HepG2 (cell line): ENCODE data around the gene ZSWIM7. TPM values are rescaled to one million over a fixed set of nuclear protein-coding genes. Genes with fewer than 3 reads are reported as not detected.

Experiments
- CREM ChIP-seq, 2 experiments: sonication (generic) in 1 of 2; formaldehyde crosslinking in 1 of 2; IDR thresholded peaks; 2 replicates each; pipeline versions ENCODE4 v1.4.0 to v1.6.1; 2016 to 2020; ENCODE audit warnings: antibody characterized with exemption in 1 of 2, mild to moderate bottlenecking in 1 of 2, missing genetic modification reagents in 1 of 2
- FLYWCH1 ChIP-seq: sonication (generic); formaldehyde crosslinking; IDR thresholded peaks from 2 replicates; pipeline ENCODE4 v1.8.1; 2023; ENCODE audit warnings: mild to moderate bottlenecking, missing genetic modification reagents
- JARID2 ChIP-seq: sonication (generic); formaldehyde crosslinking; IDR thresholded peaks from 2 replicates; pipeline ENCODE4 v1.8.1; 2023; ENCODE audit warnings: missing genetic modification reagents, inconsistent platforms; ENCODE audit not compliant: insufficient replicate concordance
- KDM2A ChIP-seq: sonication (generic); formaldehyde crosslinking; IDR thresholded peaks from 2 replicates; pipeline ENCODE4 v1.4.0; 2020; ENCODE audit warnings: low read depth, missing genetic modification reagents, borderline replicate concordance
- NFE2L2 ChIP-seq: fragments of 150-350 bp; IDR thresholded peaks from 2 replicates; pipeline ENCODE4 v1.6.1; 2014; ENCODE audit warnings: low read length
- RARA ChIP-seq: IDR thresholded peaks from 2 replicates; pipeline ENCODE4 v1.6.1; 2016; ENCODE audit warnings: missing genetic modification reagents, missing compliant biosample characterization
- RORA ChIP-seq: sonication (generic); formaldehyde crosslinking; IDR thresholded peaks from 2 replicates; pipeline ENCODE4 v1.5.0; 2020; ENCODE audit warnings: mild to moderate bottlenecking, missing genetic modification reagents, moderate library complexity
- SP2 ChIP-seq: sonication (generic); formaldehyde crosslinking; IDR thresholded peaks from 2 replicates; pipeline ENCODE4 v1.5.1; 2020; ENCODE audit warnings: mild to moderate bottlenecking, missing genetic modification reagents
- TEAD2 ChIP-seq: sonication (generic); formaldehyde crosslinking; IDR thresholded peaks from 2 replicates; pipeline ENCODE4 v1.9.0; 2021; ENCODE audit warnings: missing genetic modification reagents
- TOE1 ChIP-seq: sonication (generic); formaldehyde crosslinking; IDR thresholded peaks from 2 replicates; pipeline ENCODE4 v1.4.0; 2020; ENCODE audit warnings: mild to moderate bottlenecking, missing genetic modification reagents
- ZFY ChIP-seq: sonication (generic); formaldehyde crosslinking; IDR thresholded peaks from 2 replicates; pipeline ENCODE4 v1.4.0; 2020; ENCODE audit warnings: missing genetic modification reagents
- ZNF441 ChIP-seq: sonication (generic); formaldehyde crosslinking; IDR thresholded peaks from 2 replicates; pipeline ENCODE4 v1.7.0; 2021; ENCODE audit warnings: missing genetic modification reagents, borderline replicate concordance
- polyA plus RNA-seq, 8 experiments: library from polyadenylated mRNA; depleted of rRNA in 3 of 8; stranded (reverse) in 7 of 8; unstranded in 1 of 8; fragments of >200 nt; fragmentation: Illumina TruSeq in 4 of 8; extraction: Trizol in 4 of 8; gene quantifications; 2 replicates each; pipeline versions ENCODE4 v1.2.1 to v1.2.3, GENCODE V29; 2011 to 2016; ENCODE audit warnings: low read depth in 4 of 8, missing spikeins in 1 of 8, mixed read lengths in 1 of 8; ENCODE audit not compliant: insufficient read depth in 1 of 8
- total RNA-seq, 5 experiments: library from RNA; depleted of rRNA; stranded (reverse); fragments of >200 nt; fragmentation: Illumina TruSeq; extraction: Trizol; gene quantifications; 2 replicates each; pipeline ENCODE4 v1.2.3, GENCODE V29; 2016; ENCODE audit warnings: low read depth in 1 of 5
- TF ChIP-seq, protein P1 (sequence below): fragments of 450-650 bp; IDR thresholded peaks from 2 replicates; pipeline ENCODE4 v1.6.1; 2017; ENCODE audit warnings: mild to moderate bottlenecking
- TF ChIP-seq, protein P2 (sequence below): sonication (generic); formaldehyde crosslinking; IDR thresholded peaks from 2 replicates; pipeline ENCODE4 v1.8.0; 2022; ENCODE audit warnings: mild to moderate bottlenecking, missing genetic modification reagents; ENCODE audit not compliant: insufficient replicate concordance
- TF ChIP-seq, protein P3 (sequence below): sonication (generic); formaldehyde crosslinking; IDR thresholded peaks from 2 replicates; pipeline ENCODE4 v1.5.0; 2020; ENCODE audit warnings: missing genetic modification reagents
- TF ChIP-seq, protein P4 (sequence below): sonication (generic); formaldehyde crosslinking; IDR thresholded peaks from 2 replicates; pipeline ENCODE4 v1.8.1; 2023; ENCODE audit warnings: mild to moderate bottlenecking, inconsistent platforms, moderate library complexity, missing genetic modification reagents, borderline replicate concordance
- TF ChIP-seq, protein P5 (sequence below): sonication (generic); formaldehyde crosslinking; IDR thresholded peaks from 2 replicates; pipeline ENCODE4 v1.4.0; 2020; ENCODE audit warnings: missing genetic modification reagents, mild to moderate bottlenecking, borderline replicate concordance
- TF ChIP-seq, protein P6 (sequence below): sonication (generic); formaldehyde crosslinking; IDR thresholded peaks from 2 replicates; pipeline ENCODE4 v1.5.0; 2020; ENCODE audit warnings: missing genetic modification reagents

The ZSWIM7 gene
- total and polyA plus RNA-seq, 2 of the 13 experiments (the other 11 are each of a cell fraction or from before 2014, with no cell fraction given), result 13.1 to 28.1 TPM

DNA sequence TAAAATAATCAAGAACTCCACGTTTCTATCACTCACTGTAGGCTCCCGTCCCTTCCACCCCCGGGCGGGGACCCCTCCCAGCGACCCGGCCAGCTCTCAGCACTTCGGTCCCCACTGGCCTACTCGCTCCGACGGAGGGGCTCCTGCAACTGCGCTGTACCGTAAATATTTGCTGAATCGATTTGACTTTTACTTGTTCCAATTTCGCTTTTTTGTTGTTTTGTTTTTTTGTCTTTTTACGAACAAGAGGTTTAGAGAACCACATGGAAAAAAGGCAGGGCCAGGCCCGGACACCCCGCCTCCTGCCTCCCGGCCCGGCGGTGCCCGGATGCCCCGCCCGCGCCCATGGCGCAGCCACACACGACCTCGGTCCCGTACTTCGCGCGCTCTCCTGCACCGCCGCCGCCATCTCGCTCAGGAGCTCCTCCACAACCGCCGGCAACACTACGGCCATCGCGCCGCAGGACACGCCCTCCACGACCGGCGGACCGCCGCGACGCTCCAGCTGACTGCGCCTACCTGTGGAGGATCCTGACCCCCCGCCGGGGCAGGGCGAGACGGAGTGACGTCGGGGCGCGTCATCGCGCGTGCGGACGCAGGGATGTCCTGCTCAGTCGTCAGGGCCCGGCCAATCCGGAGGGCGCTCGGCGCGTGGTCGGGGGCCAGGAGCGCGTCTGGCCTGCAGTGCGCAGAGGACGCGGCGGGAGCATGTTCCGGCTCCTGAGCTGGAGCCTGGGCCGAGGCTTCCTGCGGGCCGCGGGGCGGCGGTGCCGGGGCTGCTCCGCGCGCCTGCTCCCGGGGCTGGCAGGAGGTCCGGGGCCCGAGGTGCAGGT, at the start of gene ZSWIM7, which contains the start of gene TTC19 (continued):
- peak; percentile 61 for TF ChIP-seq RARA
- TF ChIP-seq, protein P1, sequence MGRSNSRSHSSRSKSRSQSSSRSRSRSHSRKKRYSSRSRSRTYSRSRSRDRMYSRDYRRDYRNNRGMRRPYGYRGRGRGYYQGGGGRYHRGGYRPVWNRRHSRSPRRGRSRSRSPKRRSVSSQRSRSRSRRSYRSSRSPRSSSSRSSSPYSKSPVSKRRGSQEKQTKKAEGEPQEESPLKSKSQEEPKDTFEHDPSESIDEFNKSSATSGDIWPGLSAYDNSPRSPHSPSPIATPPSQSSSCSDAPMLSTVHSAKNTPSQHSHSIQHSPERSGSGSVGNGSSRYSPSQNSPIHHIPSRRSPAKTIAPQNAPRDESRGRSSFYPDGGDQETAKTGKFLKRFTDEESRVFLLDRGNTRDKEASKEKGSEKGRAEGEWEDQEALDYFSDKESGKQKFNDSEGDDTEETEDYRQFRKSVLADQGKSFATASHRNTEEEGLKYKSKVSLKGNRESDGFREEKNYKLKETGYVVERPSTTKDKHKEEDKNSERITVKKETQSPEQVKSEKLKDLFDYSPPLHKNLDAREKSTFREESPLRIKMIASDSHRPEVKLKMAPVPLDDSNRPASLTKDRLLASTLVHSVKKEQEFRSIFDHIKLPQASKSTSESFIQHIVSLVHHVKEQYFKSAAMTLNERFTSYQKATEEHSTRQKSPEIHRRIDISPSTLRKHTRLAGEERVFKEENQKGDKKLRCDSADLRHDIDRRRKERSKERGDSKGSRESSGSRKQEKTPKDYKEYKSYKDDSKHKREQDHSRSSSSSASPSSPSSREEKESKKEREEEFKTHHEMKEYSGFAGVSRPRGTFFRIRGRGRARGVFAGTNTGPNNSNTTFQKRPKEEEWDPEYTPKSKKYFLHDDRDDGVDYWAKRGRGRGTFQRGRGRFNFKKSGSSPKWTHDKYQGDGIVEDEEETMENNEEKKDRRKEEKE, result no peak
- TF ChIP-seq, protein P2, sequence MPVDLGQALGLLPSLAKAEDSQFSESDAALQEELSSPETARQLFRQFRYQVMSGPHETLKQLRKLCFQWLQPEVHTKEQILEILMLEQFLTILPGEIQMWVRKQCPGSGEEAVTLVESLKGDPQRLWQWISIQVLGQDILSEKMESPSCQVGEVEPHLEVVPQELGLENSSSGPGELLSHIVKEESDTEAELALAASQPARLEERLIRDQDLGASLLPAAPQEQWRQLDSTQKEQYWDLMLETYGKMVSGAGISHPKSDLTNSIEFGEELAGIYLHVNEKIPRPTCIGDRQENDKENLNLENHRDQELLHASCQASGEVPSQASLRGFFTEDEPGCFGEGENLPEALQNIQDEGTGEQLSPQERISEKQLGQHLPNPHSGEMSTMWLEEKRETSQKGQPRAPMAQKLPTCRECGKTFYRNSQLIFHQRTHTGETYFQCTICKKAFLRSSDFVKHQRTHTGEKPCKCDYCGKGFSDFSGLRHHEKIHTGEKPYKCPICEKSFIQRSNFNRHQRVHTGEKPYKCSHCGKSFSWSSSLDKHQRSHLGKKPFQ (CRISPR knock-in tag), result no peak
- peak; percentile 95 for TF ChIP-seq KDM2A (CRISPR knock-in tag)
- peak; percentile 67 for TF ChIP-seq SP2 (CRISPR knock-in tag)
- peak; percentile 99 for TF ChIP-seq ZFY (CRISPR knock-in tag)
- 0 out of 2 replicates have a peak, but pooled peaks have one; percentile 44 for TF ChIP-seq TEAD2
- TF ChIP-seq, protein P3, sequence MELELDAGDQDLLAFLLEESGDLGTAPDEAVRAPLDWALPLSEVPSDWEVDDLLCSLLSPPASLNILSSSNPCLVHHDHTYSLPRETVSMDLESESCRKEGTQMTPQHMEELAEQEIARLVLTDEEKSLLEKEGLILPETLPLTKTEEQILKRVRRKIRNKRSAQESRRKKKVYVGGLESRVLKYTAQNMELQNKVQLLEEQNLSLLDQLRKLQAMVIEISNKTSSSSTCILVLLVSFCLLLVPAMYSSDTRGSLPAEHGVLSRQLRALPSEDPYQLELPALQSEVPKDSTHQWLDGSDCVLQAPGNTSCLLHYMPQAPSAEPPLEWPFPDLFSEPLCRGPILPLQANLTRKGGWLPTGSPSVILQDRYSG (CRISPR knock-in tag), result peak; percentile 63; the same call in 1 of the 2 replicates
- no peak for TF ChIP-seq RORA
- no peak for TF ChIP-seq NFE2L2
- TF ChIP-seq TOE1 (CRISPR knock-in tag), result 0 out of 2 replicates have a peak, but pooled peaks have one; percentile 31
- peak; percentile 85 for TF ChIP-seq CREM (IDR thresholded peaks at IDR 0.05)
- TF ChIP-seq CREM (CRISPR knock-in tag; IDR thresholded peaks at IDR 0.05), result peak; percentile 81
- 0 out of 2 replicates have a peak, but pooled peaks have one; percentile 16 for TF ChIP-seq FLYWCH1 (CRISPR knock-in tag)
- TF ChIP-seq, protein P4, sequence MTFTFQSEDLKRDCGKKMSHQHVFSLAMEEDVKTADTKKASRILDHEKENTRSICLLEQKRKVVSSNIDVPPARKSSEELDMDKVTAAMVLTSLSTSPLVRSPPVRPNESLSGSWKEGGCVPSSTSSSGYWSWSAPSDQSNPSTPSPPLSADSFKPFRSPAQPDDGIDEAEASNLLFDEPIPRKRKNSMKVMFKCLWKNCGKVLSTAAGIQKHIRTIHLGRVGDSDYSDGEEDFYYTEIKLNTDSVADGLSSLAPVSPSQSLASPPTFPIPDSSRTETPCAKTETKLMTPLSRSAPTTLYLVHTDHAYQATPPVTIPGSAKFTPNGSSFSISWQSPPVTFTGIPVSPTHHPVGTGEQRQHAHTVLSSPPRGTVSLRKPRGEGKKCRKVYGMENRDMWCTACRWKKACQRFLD, result no peak
- peak; percentile 73; the same call in 1 of the 2 replicates for TF ChIP-seq ZNF441
- TF ChIP-seq JARID2 (CRISPR knock-in tag), result peak; percentile 89
- TF ChIP-seq, protein P5, sequence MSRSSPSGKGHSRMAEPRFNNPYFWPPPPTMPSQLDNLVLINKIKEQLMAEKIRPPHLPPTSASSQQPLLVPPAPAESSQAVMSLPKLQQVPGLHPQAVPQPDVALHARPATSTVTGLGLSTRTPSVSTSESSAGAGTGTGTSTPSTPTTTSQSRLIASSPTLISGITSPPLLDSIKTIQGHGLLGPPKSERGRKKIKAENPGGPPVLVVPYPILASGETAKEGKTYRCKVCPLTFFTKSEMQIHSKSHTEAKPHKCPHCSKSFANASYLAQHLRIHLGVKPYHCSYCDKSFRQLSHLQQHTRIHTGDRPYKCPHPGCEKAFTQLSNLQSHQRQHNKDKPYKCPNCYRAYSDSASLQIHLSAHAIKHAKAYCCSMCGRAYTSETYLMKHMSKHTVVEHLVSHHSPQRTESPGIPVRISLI (CRISPR knock-in tag), result 0 out of 2 replicates have a peak, but pooled peaks have one; percentile 22
- TF ChIP-seq, protein P6, sequence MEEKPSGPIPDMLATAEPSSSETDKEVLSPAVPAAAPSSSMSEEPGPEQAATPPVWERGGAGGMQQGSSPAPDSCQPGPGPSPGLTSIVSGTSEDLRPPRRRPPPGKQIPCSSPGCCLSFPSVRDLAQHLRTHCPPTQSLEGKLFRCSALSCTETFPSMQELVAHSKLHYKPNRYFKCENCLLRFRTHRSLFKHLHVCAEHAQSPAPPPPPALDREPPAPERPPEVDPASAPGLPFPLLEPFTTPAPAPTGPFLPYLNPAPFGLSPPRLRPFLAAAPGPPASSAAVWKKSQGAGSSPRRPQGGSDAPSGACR (CRISPR knock-in tag), result peak; percentile 82
